ENCODE data around the gene ZNF467.
A peak's percentile ranks its signal among the peaks of the same experiment; 100 is the strongest.

ZNF467 gene

DNA sequence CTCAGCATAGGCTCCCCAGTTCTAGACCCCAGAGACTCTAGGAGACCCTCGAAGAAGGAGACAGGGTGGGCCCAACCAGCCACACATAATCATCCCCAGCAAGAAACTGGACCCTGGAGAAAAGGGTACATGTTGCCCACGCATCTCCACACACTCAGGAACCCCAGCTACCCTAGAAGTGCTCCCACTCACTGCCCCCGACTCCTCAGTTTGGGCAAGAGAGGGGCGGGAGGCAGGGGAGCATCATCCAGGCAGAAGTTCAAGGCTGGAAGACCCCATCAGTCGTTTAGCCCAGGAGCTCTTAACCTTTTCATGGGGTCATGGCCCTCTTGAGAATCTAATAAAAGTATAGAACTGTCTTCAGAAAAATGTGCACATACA is 1.8 kb upstream of the ZNF467 start:
- no peak overlapping the region for H3K4me3 ChIP-seq (ENCODE audit: low read depth, low read length)
- ChIA-PET POLR2A (no interaction called here), CTCF (no interaction called here)
- no peak for DNase-seq (ENCODE audit: low read depth, low spot score)
- TF ChIP-seq, protein P1, sequence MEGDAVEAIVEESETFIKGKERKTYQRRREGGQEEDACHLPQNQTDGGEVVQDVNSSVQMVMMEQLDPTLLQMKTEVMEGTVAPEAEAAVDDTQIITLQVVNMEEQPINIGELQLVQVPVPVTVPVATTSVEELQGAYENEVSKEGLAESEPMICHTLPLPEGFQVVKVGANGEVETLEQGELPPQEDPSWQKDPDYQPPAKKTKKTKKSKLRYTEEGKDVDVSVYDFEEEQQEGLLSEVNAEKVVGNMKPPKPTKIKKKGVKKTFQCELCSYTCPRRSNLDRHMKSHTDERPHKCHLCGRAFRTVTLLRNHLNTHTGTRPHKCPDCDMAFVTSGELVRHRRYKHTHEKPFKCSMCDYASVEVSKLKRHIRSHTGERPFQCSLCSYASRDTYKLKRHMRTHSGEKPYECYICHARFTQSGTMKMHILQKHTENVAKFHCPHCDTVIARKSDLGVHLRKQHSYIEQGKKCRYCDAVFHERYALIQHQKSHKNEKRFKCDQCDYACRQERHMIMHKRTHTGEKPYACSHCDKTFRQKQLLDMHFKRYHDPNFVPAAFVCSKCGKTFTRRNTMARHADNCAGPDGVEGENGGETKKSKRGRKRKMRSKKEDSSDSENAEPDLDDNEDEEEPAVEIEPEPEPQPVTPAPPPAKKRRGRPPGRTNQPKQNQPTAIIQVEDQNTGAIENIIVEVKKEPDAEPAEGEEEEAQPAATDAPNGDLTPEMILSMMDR (IDR thresholded peaks at IDR 0.05; ENCODE audit: insufficient read depth, low read length, missing control alignments), result no peak

- CTCF ChIA-PET, result interaction anchor here (1.1 kb wide), 1 partner anchor 648 kb away, joined by 3 read pairs; no protein-coding TSS in a partner anchor
- DNase-seq (ENCODE audit: low read depth, low spot score), result no peak
- no peak overlapping the region for H3K4me3 ChIP-seq (ENCODE audit: low read depth, low read length)
- POLR2A ChIA-PET, result no interaction called here
- TF ChIP-seq, protein P1 (IDR thresholded peaks at IDR 0.05; ENCODE audit: insufficient read depth, low read length, missing control alignments), result no peak
Measured at GRCh38 chr7:149774237-149775175, 1.1 kb upstream of the ZNF467 start.

GRCh38 chr7:149772956-149773434 is 393 bp downstream of the ZNF467 start:
- no peak for DNase-seq (ENCODE audit: low read depth, low spot score)
- ChIA-PET CTCF (no interaction called here), POLR2A (no interaction called here)
- TF ChIP-seq, protein P1 (IDR thresholded peaks at IDR 0.05; ENCODE audit: insufficient read depth, low read length, missing control alignments), result no peak
- peak overlapping the region; percentile 55 for H3K4me3 ChIP-seq (ENCODE audit: low read depth, low read length)

DNA sequence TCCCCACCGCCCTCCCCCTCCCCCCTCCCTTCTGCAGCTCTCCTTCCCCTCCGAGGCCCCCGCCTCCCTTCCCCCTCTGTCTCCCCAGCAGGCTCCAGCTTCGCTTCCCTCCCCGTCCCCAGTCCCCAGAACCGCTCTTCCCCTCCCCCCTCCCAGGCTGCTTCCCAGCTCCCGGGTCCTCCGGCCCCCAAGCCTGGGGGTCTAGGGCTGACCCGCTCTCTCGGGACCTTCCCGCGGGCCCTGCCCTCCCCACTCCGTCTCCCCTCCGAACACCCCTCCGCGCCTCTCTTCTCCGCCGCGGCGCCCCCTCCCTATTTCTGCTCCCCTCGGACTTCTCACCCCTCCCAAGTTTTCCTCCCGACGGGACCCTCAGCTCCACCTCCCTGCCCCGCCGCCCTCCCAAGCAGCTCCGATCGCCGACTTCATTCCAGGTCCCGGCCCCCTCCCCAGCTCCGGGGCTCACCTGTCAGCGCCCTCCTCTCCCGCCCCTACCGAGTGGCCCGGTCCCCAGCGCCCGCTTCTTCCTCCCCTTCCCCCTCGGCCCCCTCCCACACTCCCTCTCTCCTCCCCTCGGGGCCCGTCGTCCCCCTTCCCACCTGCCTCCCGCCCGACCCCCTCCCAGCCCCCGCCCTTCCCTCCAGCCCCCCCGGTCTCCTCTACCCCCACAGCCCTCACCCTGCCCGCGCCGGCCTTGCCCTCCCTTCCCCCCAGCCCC is 990 bp downstream of the ZNF467 start:
- no peak for DNase-seq (ENCODE audit: low read depth, low spot score)
- ChIA-PET POLR2A (no interaction called here), CTCF (no interaction called here)
- TF ChIP-seq, protein P1 (IDR thresholded peaks at IDR 0.05; ENCODE audit: insufficient read depth, low read length, missing control alignments), result no peak
- peak overlapping the region; percentile 69 for H3K4me3 ChIP-seq (ENCODE audit: low read depth, low read length)

GRCh38 chr7:149771720-149772240 is 1.6 kb downstream of the ZNF467 start:
- TF ChIP-seq, protein P1 (IDR thresholded peaks at IDR 0.05; ENCODE audit: insufficient read depth, low read length, missing control alignments), result no peak
- ChIA-PET CTCF (no interaction called here), POLR2A (no interaction called here)
- no peak for DNase-seq (ENCODE audit: low read depth, low spot score)
- peak overlapping the region; percentile 69 for H3K4me3 ChIP-seq (ENCODE audit: low read depth, low read length)
